Esophagus (tissue), 2 donors: ENCODE data around the gene SLC41A3. TPM values are rescaled to one million over a fixed set of nuclear protein-coding genes. Genes with fewer than 3 reads are reported as not detected.

Experiments used
- H3K27ac ChIP-seq, 2 donors: one replicate each; pipeline ENCODE4 v1.5.1; 2013; ENCODE audit warnings: low read depth in 2 of 2, mild to moderate bottlenecking in 2 of 2, inconsistent platforms in 1 of 2, low read length in 1 of 2, moderate library complexity in 1 of 2
- H3K27me3 ChIP-seq, 2 donors: one replicate each; pipeline ENCODE4 v1.6.1; 2013; ENCODE audit warnings: low read length in 2 of 2, control low read depth in 1 of 2, mild to moderate bottlenecking in 1 of 2; ENCODE audit not compliant: insufficient read depth in 2 of 2, control insufficient read depth in 1 of 2
- H3K36me3 ChIP-seq, 2 donors: one replicate each; pipeline ENCODE4 v1.6.1; 2013; ENCODE audit warnings: low read length in 1 of 2; ENCODE audit not compliant: control insufficient read depth in 2 of 2, insufficient read depth in 2 of 2
- H3K4me1 ChIP-seq, 2 donors: one replicate each; pipeline ENCODE4 v1.6.1; 2013; ENCODE audit warnings: low read length in 1 of 2; ENCODE audit not compliant: control insufficient read depth in 2 of 2, insufficient read depth in 2 of 2
- H3K4me3 ChIP-seq, 2 donors: one replicate each; pipeline ENCODE4 v1.5.1; 2013; ENCODE audit warnings: low read length in 2 of 2, mild to moderate bottlenecking in 2 of 2, low read depth in 1 of 2, moderate library complexity in 1 of 2
- H3K9me3 ChIP-seq, 2 donors: one replicate each; pipeline ENCODE4 v1.6.1; 2013; ENCODE audit warnings: mild to moderate bottlenecking in 2 of 2, low read depth in 1 of 2, low read length in 1 of 2, moderate library complexity in 1 of 2; ENCODE audit not compliant: control insufficient read depth in 2 of 2, insufficient read depth in 1 of 2
- WGBS, 2 donors: extraction: QIAGEN DNeasy Blood & Tissue Kit; methylation state at CpG; one replicate each; pipeline ENCODE4 v1.1.7; 2013; 5-methylcytosine and 5-hydroxymethylcytosine counted together
- polyA plus RNA-seq, 2 donors: library from polyadenylated mRNA; stranded (reverse); fragments of 200-250 nt; gene quantifications; one replicate each; pipeline ENCODE4 v1.2.3, GENCODE V29; 2013
- donor health status: healthy with polysubstance abuse.
- donor health status: Bipolar disorder and iron deficiency.

Gene SLC41A3
- polyA plus RNA-seq, 2 donors = 9.0 to 17.5 TPM

DNA sequence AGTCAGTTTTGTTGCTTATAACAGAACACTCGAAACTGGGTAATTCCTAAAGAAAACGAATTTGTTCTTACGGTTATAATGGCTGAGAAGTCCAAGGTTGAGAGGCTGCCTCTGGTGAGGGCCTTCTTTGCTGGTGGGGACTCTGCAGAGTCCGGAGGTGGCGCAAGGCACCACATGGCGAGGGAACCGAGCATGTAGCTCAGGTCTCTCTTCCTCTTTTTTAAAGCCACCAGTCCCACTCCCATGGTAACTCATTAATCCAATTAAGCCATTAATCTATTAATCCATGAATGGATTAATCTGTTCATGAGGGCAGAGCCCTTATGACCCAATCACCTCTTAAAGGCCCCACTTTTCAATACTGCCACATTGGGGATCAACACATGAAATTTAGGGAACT, 64.9 kb downstream of the SLC41A3 start:
- no peak overlapping the region for H3K4me3 ChIP-seq
- 93 to 94% methylated on average over 7 of the region's 7 CpGs for WGBS, 2 donors
- H3K4me1 ChIP-seq = peaks cover 0 to 2% of the 10 kb centered on the region in 2 donors
- H3K27ac ChIP-seq = no peak overlapping the region
- H3K9me3 ChIP-seq = no peaks in the 10 kb centered on the region
- H3K27me3 ChIP-seq = no peaks in the 10 kb centered on the region
- H3K36me3 ChIP-seq = peaks cover 5 to 8% of the 10 kb centered on the region in 2 donors

DNA sequence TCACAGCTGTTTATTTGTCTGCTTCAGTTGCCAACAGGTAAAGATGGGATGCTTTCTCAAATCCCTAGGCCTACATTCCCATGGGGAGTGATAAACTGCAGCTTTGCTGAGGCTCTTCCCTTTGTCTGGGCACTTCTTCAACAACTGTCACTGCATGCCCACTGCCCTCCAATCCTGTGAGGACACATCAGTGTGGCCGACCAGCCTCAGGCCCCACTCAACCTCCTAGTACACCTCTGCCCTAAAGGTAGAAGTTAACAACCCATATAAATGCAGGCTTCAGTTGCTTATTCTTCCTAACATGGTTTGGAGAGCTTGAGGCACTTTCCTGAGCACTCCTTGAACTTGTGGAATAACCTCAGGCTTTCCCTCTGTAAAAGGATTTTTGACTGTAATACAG, 65.4 kb downstream of the SLC41A3 start:
- Histone ChIP-seq H3K4me3 (no peak overlapping the region), H3K4me1 (peaks cover 0 to 2% of the 10 kb centered on the region in 2 donors), H3K36me3 (peaks cover 7 to 8% of the 10 kb centered on the region in 2 donors), H3K27me3 (no peaks in the 10 kb centered on the region), H3K9me3 (no peaks in the 10 kb centered on the region), H3K27ac (no peak overlapping the region)
- 49 to 68% methylated on average over 1 of the region's 1 CpG for WGBS, 2 donors

DNA sequence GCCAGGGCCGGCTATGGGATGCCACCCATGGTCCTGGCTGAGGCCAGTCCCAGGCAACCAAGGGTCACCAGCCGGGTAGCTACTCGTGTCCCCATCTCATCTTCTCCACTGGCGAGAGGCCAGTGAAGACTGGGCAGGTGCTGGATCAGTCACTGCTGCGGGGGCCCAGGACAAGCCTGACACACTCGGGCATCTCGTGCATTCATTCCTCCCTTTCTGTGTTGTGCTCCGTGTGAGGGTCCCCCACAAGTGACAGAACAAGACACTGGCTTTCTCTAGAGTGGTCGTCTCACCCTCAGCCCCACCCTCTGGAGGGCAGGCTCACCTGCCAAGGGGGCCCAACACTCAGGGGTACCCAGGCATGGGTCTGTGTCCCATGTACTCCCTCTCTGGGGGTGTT, 66.6 kb downstream of the SLC41A3 start:
- Histone ChIP-seq H3K36me3 (peaks cover 8 to 13% of the 10 kb centered on the region in 2 donors), H3K4me1 (peaks cover 0 to 2% of the 10 kb centered on the region in 2 donors), H3K27ac (no peak overlapping the region), H3K27me3 (no peaks in the 10 kb centered on the region), H3K9me3 (no peaks in the 10 kb centered on the region), H3K4me3 (no peak overlapping the region)
- 95 to 97% methylated on average over 9 of the region's 9 CpGs for WGBS, 2 donors

- WGBS, 2 donors = 96 to 97% methylated on average over 8 of the region's 8 CpGs
- no peak overlapping the region for H3K27ac ChIP-seq
- peaks cover 0 to 2% of the 10 kb centered on the region in 2 donors for H3K4me1 ChIP-seq
- H3K4me3 ChIP-seq = no peak overlapping the region
- no peaks in the 10 kb centered on the region for H3K27me3 ChIP-seq
- H3K36me3 ChIP-seq = peaks cover 8 to 14% of the 10 kb centered on the region in 2 donors
- no peaks in the 10 kb centered on the region for H3K9me3 ChIP-seq
These were observed 67.3 kb downstream of the SLC41A3 start for GRCh38 chr3:126016616-126017015.

GRCh38 chr3:126015075-126015474, 68.8 kb downstream of the SLC41A3 start:
- no peak overlapping the region for H3K4me3 ChIP-seq
- H3K36me3 ChIP-seq = peaks cover 12 to 14% of the 10 kb centered on the region in 2 donors
- 82 to 90% methylated on average over 10 of the region's 10 CpGs for WGBS, 2 donors

GRCh38 chr3:126014252-126014651, 69.7 kb downstream of the SLC41A3 start:
- H3K4me1 ChIP-seq = peaks cover 0 to 2% of the 10 kb centered on the region in 2 donors
- H3K27ac ChIP-seq = no peak overlapping the region
- H3K36me3 ChIP-seq = peaks cover 12 to 14% of the 10 kb centered on the region in 2 donors
- 39 to 56% methylated on average over 4 of the region's 4 CpGs for WGBS, 2 donors
- H3K27me3 ChIP-seq = no peaks in the 10 kb centered on the region
- no peaks in the 10 kb centered on the region for H3K9me3 ChIP-seq
- no peak overlapping the region for H3K4me3 ChIP-seq

More at GRCh38 chr3:126015075-126015474, 68.8 kb downstream of the SLC41A3 start:
- Histone ChIP-seq H3K27ac (no peak overlapping the region), H3K4me1 (peaks cover 0 to 2% of the 10 kb centered on the region in 2 donors), H3K27me3 (no peaks in the 10 kb centered on the region), H3K9me3 (no peaks in the 10 kb centered on the region)

- Histone ChIP-seq H3K27ac (no peak overlapping the region), H3K4me1 (peaks cover 0 to 2% of the 10 kb centered on the region in 2 donors), H3K27me3 (no peaks in the 10 kb centered on the region), H3K4me3 (no peak overlapping the region), H3K9me3 (no peaks in the 10 kb centered on the region), H3K36me3 (peaks cover 12 to 14% of the 10 kb centered on the region in 2 donors)
- 79 to 89% methylated on average over 8 of the region's 8 CpGs for WGBS, 2 donors
These were observed 70.2 kb downstream of the SLC41A3 start for GRCh38 chr3:126013751-126014156.

GRCh38 chr3:126009181-126009580, 74.7 kb downstream of the SLC41A3 start:
- H3K4me3 ChIP-seq = no peak overlapping the region
- H3K4me1 ChIP-seq = no peaks in the 10 kb centered on the region
- no peak overlapping the region for H3K27ac ChIP-seq
- no peaks in the 10 kb centered on the region for H3K9me3 ChIP-seq
- no peaks in the 10 kb centered on the region for H3K27me3 ChIP-seq
- WGBS, 2 donors = 92 to 94% methylated on average over 3 of the region's 3 CpGs
- H3K36me3 ChIP-seq = peaks cover 11 to 35% of the 10 kb centered on the region in 2 donors

DNA sequence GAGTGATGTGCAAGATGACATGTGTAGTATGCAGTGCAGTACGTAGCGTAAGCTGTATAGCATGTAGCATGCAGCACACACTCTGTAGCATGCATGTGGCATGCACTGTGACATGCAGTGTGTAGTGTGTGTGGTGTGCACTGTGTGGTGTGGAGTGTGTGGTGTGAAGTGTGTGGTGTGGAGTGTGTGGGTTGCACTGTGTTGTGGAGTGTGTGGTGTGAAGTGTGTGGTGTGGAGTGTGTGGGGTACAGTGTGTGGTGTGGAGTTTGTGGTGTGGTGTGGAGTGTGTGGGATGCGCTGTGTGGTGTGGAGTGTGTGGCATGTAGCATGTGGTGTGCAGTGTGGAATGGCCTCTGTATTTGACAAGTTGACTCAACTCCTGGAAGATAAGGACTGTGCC, 75.7 kb downstream of the SLC41A3 start:
- H3K4me1 ChIP-seq = peaks cover 0 to 2% of the 10 kb centered on the region in 2 donors
- H3K27ac ChIP-seq = no peak overlapping the region
- no peak overlapping the region for H3K4me3 ChIP-seq
- no peaks in the 10 kb centered on the region for H3K27me3 ChIP-seq
- no peaks in the 10 kb centered on the region for H3K9me3 ChIP-seq
- H3K36me3 ChIP-seq = peaks cover 11 to 33% of the 10 kb centered on the region in 2 donors
- WGBS, 2 donors = 90 to 98% methylated on average over 3 of the region's 3 CpGs

DNA sequence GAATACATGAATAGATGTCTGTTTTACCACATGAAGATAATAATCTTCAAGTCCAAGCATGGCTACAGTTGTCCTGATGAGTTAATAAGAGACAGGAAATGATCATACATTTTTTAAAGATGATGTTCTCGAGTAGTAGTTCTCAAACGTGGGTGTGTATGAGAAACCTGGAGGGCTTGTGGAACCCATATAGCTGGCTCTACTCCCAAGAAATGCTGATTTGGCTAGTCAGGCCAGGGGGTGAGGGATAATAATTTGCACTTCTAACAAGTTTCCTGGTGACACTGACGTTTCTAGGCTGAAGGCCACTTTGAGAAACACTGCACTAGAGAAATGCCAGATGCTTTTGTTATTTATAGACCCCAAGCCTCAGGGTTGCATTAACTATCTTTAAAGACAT, 78.0 kb downstream of the SLC41A3 start:
- no peaks in the 10 kb centered on the region for H3K27me3 ChIP-seq
- H3K9me3 ChIP-seq = no peaks in the 10 kb centered on the region
- peaks cover 11 to 26% of the 10 kb centered on the region in 2 donors for H3K36me3 ChIP-seq
- 36% methylated on average over 3 of the region's 3 CpGs for WGBS, 2 donors
- H3K4me1 ChIP-seq = peaks cover 0 to 2% of the 10 kb centered on the region in 2 donors
- no peak overlapping the region for H3K4me3 ChIP-seq
- no peak overlapping the region for H3K27ac ChIP-seq
